Putamen (tissue), 1 donor: ENCODE data around the gene MOSMO.
"Not testable (repeated sequence)": the region's sequence is repeated elsewhere in the genome, so short reads cannot be mapped to it uniquely, and the experiment has no call there.

ENCODE experiments used
- DNase-seq: peaks from one replicate; pipeline ENCODE4 v3.0.0-alpha.2; 2016; ENCODE audit warnings: low spot score

The MOSMO gene

DNA sequence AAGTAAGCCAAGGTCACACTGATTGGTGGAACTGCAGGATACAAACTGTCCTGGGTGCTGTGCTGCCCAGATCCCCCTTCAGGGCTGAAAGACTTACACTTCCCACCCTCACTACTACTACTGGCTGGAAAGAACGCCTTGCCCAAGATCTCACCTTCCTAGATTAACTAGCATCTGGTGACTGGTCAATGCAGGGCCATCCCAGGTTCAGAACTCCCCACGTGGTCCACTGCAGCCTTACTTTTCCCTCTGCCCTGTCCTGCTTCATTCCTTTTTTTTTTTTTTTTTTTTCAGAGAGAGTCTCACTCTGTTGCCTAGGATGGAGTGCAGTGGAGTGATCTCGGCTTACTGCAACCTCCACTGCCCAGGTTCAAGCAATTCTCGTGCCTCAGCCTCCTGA lies 4.7 kb upstream of the MOSMO start:
- DNase-seq = no peak

DNA sequence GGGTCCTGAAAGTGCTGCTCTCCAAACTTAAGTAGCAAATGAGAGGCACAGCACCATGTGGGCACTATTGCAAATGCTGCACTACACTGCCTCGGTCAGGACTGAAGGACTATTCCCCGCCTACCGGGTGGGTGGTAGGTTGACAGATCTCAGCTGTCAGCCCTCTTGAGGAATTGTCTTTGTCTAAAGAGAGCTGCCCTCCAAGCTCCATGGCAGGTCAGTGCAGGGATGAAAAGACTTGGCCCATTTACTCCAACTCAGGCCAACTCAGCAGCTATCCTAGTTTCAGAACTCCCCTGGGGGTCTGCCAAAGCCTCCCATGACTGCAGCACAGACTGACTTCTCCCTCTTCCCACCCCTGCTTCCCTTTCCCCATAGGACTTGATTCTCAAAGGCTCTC lies 3.6 kb upstream of the MOSMO start:
- no peak for DNase-seq

- no peak for DNase-seq
Measured at GRCh38 chr16:22005746-22006145, 2.2 kb upstream of the MOSMO start.

- no peak for DNase-seq
Measured at GRCh38 chr16:22006636-22007035, 1.3 kb upstream of the MOSMO start.

- DNase-seq = no peak
Measured at GRCh38 chr16:22007159-22007508, 777 bp upstream of the MOSMO start.

- no peak for DNase-seq
Measured at GRCh38 chr16:22008215-22009059, 526 bp downstream of the MOSMO start.

- DNase-seq = no peak
Measured at GRCh38 chr16:22010902-22011301, 3.0 kb downstream of the MOSMO start.

DNA sequence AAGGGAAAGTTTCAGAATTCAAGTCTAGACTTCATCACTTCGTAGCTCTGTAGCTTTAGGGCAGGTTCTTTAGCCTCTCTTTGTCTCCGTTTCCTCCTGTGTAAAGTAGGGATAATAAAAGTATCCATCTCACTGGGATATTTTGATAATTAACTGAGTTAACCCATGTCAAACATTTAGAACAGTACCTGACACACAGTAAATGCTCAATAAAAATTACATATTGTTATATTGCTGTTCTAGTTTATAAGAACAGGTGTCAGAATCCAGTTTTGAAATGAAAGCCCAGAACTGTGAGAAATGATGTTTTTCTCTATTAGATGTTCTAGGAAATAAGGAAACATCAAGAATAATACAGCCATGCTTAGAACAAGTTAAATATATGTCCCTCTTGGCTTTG lies 4.3 kb downstream of the MOSMO start:
- DNase-seq = no peak

GRCh38 chr16:22013486-22013885 lies 5.6 kb downstream of the MOSMO start:
- DNase-seq = no peak

DNA sequence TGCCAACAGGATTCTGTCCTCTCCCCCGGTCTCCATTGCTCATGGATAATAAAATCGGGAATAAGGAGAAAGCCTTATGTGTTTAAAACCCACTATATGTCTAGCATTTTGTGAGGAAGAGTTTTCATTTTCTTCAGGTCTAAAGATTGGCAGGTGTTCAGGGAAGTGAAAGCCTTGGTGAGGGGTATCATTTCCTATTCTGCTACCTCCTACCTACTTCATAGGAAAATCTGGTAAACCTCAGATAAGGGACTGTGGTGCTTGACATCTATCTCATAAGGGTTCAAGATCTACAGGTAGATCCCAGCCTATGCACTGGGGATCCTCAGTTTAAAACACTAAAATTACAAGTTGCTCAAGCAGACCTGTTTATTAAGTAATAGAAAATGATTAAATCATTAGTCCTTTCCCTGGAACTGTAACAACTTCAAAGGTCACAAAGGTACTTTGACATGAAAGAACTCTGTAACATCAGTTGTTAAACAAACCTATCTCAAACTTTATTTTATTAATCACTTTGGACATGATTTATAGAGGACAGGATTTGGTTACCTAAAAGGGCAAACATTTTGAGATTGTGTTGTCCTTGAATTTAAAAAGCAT lies 6.5 kb downstream of the MOSMO start:
- no peak for DNase-seq

- DNase-seq = no peak
Measured at GRCh38 chr16:22016927-22017326, 9.0 kb downstream of the MOSMO start.

DNA sequence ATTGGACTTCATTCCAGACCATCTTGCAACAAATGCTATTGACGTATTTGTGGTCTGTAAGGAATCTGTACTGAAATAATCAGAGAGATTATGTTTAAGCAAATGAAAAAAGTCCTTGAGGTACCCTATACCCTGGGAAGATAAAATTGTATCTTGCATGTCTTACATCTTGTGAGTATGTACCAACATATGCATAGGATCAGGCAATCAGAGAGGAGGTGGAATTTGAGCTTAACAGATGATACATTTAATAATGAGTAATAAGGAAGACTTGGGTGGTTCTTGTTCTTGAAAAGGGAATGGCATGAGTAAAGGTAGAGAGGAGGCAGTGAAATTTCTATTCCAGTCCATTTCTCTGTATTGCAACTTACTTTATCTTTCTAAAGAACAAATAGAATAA lies 10.6 kb downstream of the MOSMO start:
- no peak for DNase-seq

DNA sequence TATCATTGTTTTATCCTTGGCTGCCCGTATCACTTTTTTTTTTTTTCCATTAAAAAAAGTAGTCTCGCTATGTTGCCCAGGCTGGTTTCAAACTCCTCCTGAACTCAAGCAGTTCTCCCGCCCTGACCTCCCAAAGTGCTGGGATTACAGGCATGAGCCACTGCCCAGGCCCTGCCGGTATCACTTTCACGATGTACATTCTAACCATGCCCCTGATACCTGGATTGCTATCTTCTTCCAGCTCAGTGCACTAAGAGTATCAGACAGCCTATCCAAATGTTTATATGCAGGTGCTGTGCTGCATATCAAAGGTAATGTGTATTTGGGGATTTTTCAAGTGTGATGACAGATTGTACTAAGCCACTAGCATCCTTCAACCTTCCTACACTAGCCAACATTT lies 14.2 kb downstream of the MOSMO start:
- DNase-seq = no peak

DNA sequence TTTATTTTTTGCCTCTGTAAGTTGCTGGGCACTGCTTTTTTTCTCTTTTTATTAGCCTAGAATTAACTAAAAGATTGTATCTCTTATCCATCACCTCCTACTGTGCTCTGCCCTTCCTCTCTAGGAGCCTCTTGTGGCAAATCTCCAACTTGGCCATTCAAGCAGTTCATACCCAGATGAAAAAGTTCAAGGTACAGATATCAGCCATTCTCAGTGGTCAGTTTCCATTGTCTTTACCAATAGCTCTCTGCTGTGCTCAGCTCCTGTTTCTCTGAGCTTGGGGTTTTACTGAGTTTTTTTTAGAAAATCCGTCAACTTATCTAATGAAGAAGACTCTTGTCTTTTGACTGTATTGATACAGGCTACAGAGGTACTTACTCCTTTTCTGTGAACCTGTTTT lies 15.6 kb downstream of the MOSMO start:
- DNase-seq = no peak

DNA sequence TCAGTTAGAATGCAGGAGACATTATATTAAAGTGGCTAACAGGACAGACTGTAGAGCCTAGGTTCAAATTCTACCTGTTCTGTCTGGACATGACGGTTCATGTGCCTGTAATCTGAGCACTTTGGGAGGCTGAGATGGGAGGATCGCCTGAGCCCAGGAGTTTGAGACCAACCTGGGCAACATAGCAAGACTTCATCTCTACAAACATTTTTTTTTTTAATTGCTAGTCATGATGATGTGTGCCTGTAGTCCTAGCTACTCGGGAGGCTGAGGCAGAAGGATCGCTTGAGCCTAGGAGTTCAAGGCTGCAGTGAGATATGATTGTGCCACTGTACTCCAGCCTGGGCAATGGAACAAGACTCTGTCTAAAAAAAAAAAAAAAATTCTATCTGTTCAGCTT lies 16.9 kb downstream of the MOSMO start:
- not testable (repeated sequence) for DNase-seq

GRCh38 chr16:22027633-22028032 lies 19.7 kb downstream of the MOSMO start:
- DNase-seq = no peak

- no peak for DNase-seq
Measured at GRCh38 chr16:22029632-22030031, 21.7 kb downstream of the MOSMO start.

GRCh38 chr16:22030087-22030812 lies 22.3 kb downstream of the MOSMO start:
- no peak for DNase-seq

- no peak for DNase-seq
Measured at GRCh38 chr16:22031483-22032083, 23.7 kb downstream of the MOSMO start.

DNA sequence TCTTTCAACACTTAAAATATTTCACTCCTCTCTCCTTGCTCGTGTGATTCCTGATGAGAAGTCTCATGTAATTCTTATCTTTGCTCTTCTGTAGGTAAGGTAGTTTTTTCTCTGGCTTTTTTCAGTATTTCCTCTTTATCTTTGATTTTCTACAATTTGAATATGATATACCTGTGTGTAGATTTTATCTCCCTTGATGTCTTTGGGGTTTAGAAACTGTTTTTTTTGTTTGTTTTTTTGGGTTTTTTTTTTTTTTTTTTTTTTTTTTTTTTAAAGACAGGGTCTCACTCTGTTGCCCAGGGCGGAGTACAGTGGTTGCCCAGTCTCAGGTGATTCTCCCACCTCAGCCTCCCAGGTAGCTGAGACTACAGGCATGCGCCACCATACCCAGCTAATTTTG lies 26.6 kb downstream of the MOSMO start:
- DNase-seq = no peak

- DNase-seq = no peak
Measured at GRCh38 chr16:22035153-22035552, 27.2 kb downstream of the MOSMO start.

- not testable (repeated sequence) for DNase-seq
Measured at GRCh38 chr16:22043882-22044281, 36.0 kb downstream of the MOSMO start.

DNA sequence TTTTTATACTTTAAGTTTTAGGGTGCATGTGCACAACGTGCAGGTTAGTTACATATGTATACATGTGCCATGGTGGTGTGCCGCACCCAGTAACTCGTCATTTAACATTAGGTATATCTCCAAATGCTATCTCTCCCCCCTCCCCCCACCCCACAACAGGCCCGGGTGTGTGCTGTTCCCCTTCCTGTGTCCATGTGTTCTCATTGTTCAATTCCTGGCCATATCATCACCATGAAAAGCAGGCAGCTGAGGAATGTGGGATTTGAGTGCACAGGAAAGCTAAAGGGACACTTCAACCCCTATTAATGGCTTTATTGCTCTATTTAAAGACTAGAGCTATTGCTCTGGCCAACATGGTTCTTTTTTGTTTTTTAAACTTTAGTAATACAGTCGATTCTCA lies 38.0 kb downstream of the MOSMO start:
- not testable (repeated sequence) for DNase-seq
